Panc1 (cell line): ENCODE data around the gene PHKA1. TPM values are rescaled to one million over a fixed set of nuclear protein-coding genes. Genes with fewer than 3 reads are reported as not detected.
"Not testable (repeated sequence)": the region's sequence is repeated elsewhere in the genome, so short reads cannot be mapped to it uniquely, and the experiment has no call there.

ENCODE experiments used
- ATAC-seq: fragments of 200-7000 bp; cut with Tn5 transposase; 2 replicates; pipeline ENCODE4 v1.9.1; 2020; ENCODE audit warnings: mild to moderate bottlenecking, moderate library complexity
- BruUV-seq: library from RNA; stranded (reverse); fragments of 400-500 nt; replicated peaks from 2 replicates; lab custom pipeline; 2021; lab: Mats Ljungman, UMichigan
- CTCF ChIA-PET: fragments of 300-600 bp; sonication (Branson Sonifier 250); formaldehyde crosslinking; loops from one replicate; lab custom pipeline; 2022; ENCODE audit warnings: antibody characterized with exemption; lab: Charles Lee
- POLR2A ChIA-PET: fragments of 300-600 bp; sonication (Branson Sonifier 250); formaldehyde crosslinking; loops from one replicate; lab custom pipeline; 2022; ENCODE audit warnings: antibody characterized with exemption; lab: Charles Lee
- DNase-seq: peaks from one replicate; pipeline ENCODE4 v3.0.0-alpha.2; 2010; ENCODE audit warnings: low read depth, low spot score
- H3K27ac ChIP-seq: 2 replicates; pipeline ENCODE4 v1.5.1; 2011; ENCODE audit warnings: mild to moderate bottlenecking, low read length, inconsistent platforms
- H3K27me3 ChIP-seq: fragments of 200-500 bp; sonication (Bioruptor generic); 2 replicates; pipeline ENCODE4 v1.6.0; 2014; ENCODE audit warnings: low read length, inconsistent platforms; ENCODE audit not compliant: control insufficient read depth, insufficient read depth
- H3K36me3 ChIP-seq: fragments of 200-500 bp; sonication (Bioruptor generic); 2 replicates; pipeline ENCODE4 v1.5.1; 2014; ENCODE audit warnings: inconsistent platforms, mild to moderate bottlenecking, low read length, moderate library complexity; ENCODE audit not compliant: control insufficient read depth, insufficient read depth
- H3K4me1 ChIP-seq: 2 replicates; pipeline ENCODE4 v1.5.1; 2011; ENCODE audit warnings: inconsistent platforms, mild to moderate bottlenecking, low read length, moderate library complexity; ENCODE audit not compliant: control insufficient read depth, insufficient read depth
- H3K4me3 ChIP-seq, 2 experiments: 2 replicates each; pipeline ENCODE4 v1.5.1; 2011 to 2012; ENCODE audit warnings: low read depth in 2 of 2, low read length in 2 of 2, mild to moderate bottlenecking in 2 of 2, inconsistent platforms in 1 of 2, moderate library complexity in 1 of 2
- H3K9me3 ChIP-seq: fragments of 200-500 bp; sonication (Bioruptor generic); 2 replicates; pipeline ENCODE4 v1.5.1; 2014; ENCODE audit warnings: low read depth, mild to moderate bottlenecking, inconsistent platforms, low read length, moderate library complexity; ENCODE audit not compliant: control insufficient read depth, insufficient read depth
- CTCF ChIP-seq: fragments of 450-650 bp; IDR thresholded peaks from 2 replicates; pipeline ENCODE4 v1.5.1; 2017; ENCODE audit warnings: mild to moderate bottlenecking
- POLR2AphosphoS5 ChIP-seq: IDR thresholded peaks from 2 replicates; pipeline ENCODE4 v1.6.1; 2012; ENCODE audit warnings: mild to moderate bottlenecking, low read depth, low read length, moderate library complexity
- REST ChIP-seq, 2 experiments: IDR thresholded peaks; 2 replicates each; pipeline ENCODE4 v1.6.1; 2011 to 2012; ENCODE audit warnings: low read depth in 2 of 2, control low read depth in 1 of 2, low read length in 1 of 2, mild to moderate bottlenecking in 1 of 2, moderate library complexity in 1 of 2; ENCODE audit not compliant: insufficient read depth in 1 of 2
- SIN3A ChIP-seq: IDR thresholded peaks from 2 replicates; pipeline ENCODE4 v1.6.1; 2012; ENCODE audit warnings: low read depth, mild to moderate bottlenecking, low read length, moderate library complexity, borderline replicate concordance; ENCODE audit not compliant: insufficient read depth
- TCF7L2 ChIP-seq: IDR thresholded peaks from 2 replicates; pipeline ENCODE4 v1.6.1; 2011; ENCODE audit warnings: mild to moderate bottlenecking, low read depth, low read length, inconsistent platforms
- in situ Hi-C: cut with HindIII; loops from 2 replicates; pipeline ENCODE4 v1.10.0; 2016; ENCODE audit warnings: low sequenced_read_pairs, low pct_unique_long_range_greater_than_20kb
- intact Hi-C: fragments of 100-400 bp; cut with micrococcal nuclease; formaldehyde crosslinking; loops from one replicate; pipeline ENCODE4 v1.10.0; 2022; ENCODE audit not compliant: unreplicated experiment
- total RNA-seq: library from RNA; stranded (reverse); gene quantifications from one replicate; pipeline ENCODE4 v1.2.1, GENCODE V29; 2021; ENCODE audit not compliant: unreplicated experiment

Gene PHKA1
- total RNA-seq, 1 experiment from 2014 or later = 28.6 TPM

GRCh38 chrX:72673951-72674350, 40.2 kb downstream of the PHKA1 start:
- H3K9me3 ChIP-seq, H3K4me3 ChIP-seq, in situ Hi-C loops, H3K27me3 ChIP-seq, CTCF ChIA-PET, H3K4me1 ChIP-seq, intact Hi-C loops, ATAC-seq, DNase-seq, POLR2A ChIA-PET, H3K36me3 ChIP-seq, BruUV-seq, H3K27ac ChIP-seq: not testable (repeated sequence)

- CTCF ChIA-PET, H3K27ac ChIP-seq, ATAC-seq, H3K4me1 ChIP-seq, BruUV-seq, intact Hi-C loops, H3K36me3 ChIP-seq, H3K4me3 ChIP-seq, POLR2A ChIA-PET, H3K9me3 ChIP-seq, in situ Hi-C loops, H3K27me3 ChIP-seq, DNase-seq: not testable (repeated sequence)
Observed at GRCh38 chrX:72669508-72669907, 44.6 kb downstream of the PHKA1 start.

GRCh38 chrX:72666451-72666850, 47.7 kb downstream of the PHKA1 start:
- H3K27ac ChIP-seq = no peak overlapping the region
- TF ChIP-seq POLR2AphosphoS5 (no peak), TCF7L2 (no peak), REST (IDR thresholded peaks at IDR 0.05; ENCODE audit: insufficient read depth in 1 of 2, low read depth in 2 of 2, low read length in 1 of 2) (no peak), CTCF (no peak), SIN3A (no peak)
- ChIA-PET POLR2A (no interaction called here), CTCF (interaction anchor here (0.6 kb wide), 1 partner anchor 39 kb away, joined by 7 read pairs; no protein-coding TSS in a partner anchor)
- no peak overlapping the region for H3K4me3 ChIP-seq
- H3K9me3 ChIP-seq = no peaks in the 10 kb centered on the region
- no peak for ATAC-seq
- H3K27me3 ChIP-seq = no peaks in the 10 kb centered on the region
- in situ Hi-C loops = no loop called here
- H3K4me1 ChIP-seq = no peaks in the 10 kb centered on the region
- DNase-seq = no peak
- intact Hi-C loops = no loop called here
- peaks cover 5% of the 10 kb centered on the region; the same call in 1 of the 2 replicates for H3K36me3 ChIP-seq
- BruUV-seq = no TSS peak
